Bronchial epithelial cell (primary cell): ENCODE measurements around the gene FAR2. TPM values are rescaled to one million over a fixed set of nuclear protein-coding genes. Genes with fewer than 3 reads are reported as not detected.
A peak's percentile ranks its signal among the peaks of the same experiment; 100 is the strongest.

Experiments
- DNase-seq: peaks from one replicate; pipeline ENCODE4 v3.0.0-alpha.2; 2010; ENCODE audit warnings: low read depth
- FAIRE-seq: peaks from 2 replicates; lab custom pipeline; 2011; peaks lifted over from hg19 to GRCh38; lab: Jason Lieb, UNC
- H3K27me3 ChIP-seq: 2 replicates; pipeline ENCODE4 v1.5.1; 2011; ENCODE audit warnings: low read length; ENCODE audit not compliant: control insufficient read depth, insufficient read depth
- H3K36me3 ChIP-seq: 2 replicates; pipeline ENCODE4 v1.5.1; 2011; ENCODE audit warnings: low read length; ENCODE audit not compliant: control insufficient read depth, insufficient read depth
- H3K4me3 ChIP-seq: 2 replicates; pipeline ENCODE4 v1.5.1; 2011; ENCODE audit warnings: mild to moderate bottlenecking, low read depth, low read length, control low read depth
- CTCF ChIP-seq: IDR thresholded peaks from 2 replicates; pipeline ENCODE4 v1.5.1; 2011; ENCODE audit warnings: mild to moderate bottlenecking, moderate library complexity, low read length, control low read depth, inconsistent platforms; ENCODE audit not compliant: insufficient read depth, severe bottlenecking
- total RNA-seq: library from RNA; depleted of rRNA; stranded (reverse); fragments of >200 nt; gene quantifications from 2 replicates; pipeline ENCODE4 v1.2.1, GENCODE V29; 2014

The FAR2 gene
- total RNA-seq, 1 donor from 2014 or later, result 2.4 TPM

- DNase-seq (no peak), FAIRE-seq (no peak)
- no peak overlapping the region for H3K4me3 ChIP-seq
- TF ChIP-seq CTCF, result no peak
- no peaks in the 10 kb centered on the region for H3K36me3 ChIP-seq
- no peaks in the 10 kb centered on the region for H3K27me3 ChIP-seq
Observed at GRCh38 chr12:29223426-29223825, 74.3 kb downstream of the FAR2 start.

- Histone ChIP-seq H3K36me3 (no peaks in the 10 kb centered on the region), H3K27me3 (no peaks in the 10 kb centered on the region), H3K4me3 (no peak overlapping the region)
- FAIRE-seq (no peak), DNase-seq (no peak)
- no peak for TF ChIP-seq CTCF
Observed at GRCh38 chr12:29223956-29224543, 75.0 kb downstream of the FAR2 start.

- DNase-seq (peak; percentile 13), FAIRE-seq (no peak)
- TF ChIP-seq CTCF, result no peak
- Histone ChIP-seq H3K27me3 (no peaks in the 10 kb centered on the region), H3K4me3 (no peak overlapping the region), H3K36me3 (no peaks in the 10 kb centered on the region)
Observed at GRCh38 chr12:29224572-29224971, 75.5 kb downstream of the FAR2 start.

GRCh38 chr12:29225834-29226233 lies 76.8 kb downstream of the FAR2 start:
- Histone ChIP-seq H3K27me3 (no peaks in the 10 kb centered on the region), H3K4me3 (no peak overlapping the region), H3K36me3 (no peaks in the 10 kb centered on the region)
- no peak for TF ChIP-seq CTCF
- no peak for FAIRE-seq
- no peak for DNase-seq

- TF ChIP-seq CTCF, result no peak
- no peaks in the 10 kb centered on the region for H3K36me3 ChIP-seq
- peak; percentile 53 for DNase-seq
- no peak for FAIRE-seq
- no peaks in the 10 kb centered on the region for H3K27me3 ChIP-seq
- H3K4me3 ChIP-seq, result no peak overlapping the region
Observed at GRCh38 chr12:29226616-29227015, 77.5 kb downstream of the FAR2 start.

- Histone ChIP-seq H3K27me3 (no peaks in the 10 kb centered on the region), H3K4me3 (no peak overlapping the region), H3K36me3 (no peaks in the 10 kb centered on the region)
- DNase-seq (no peak), FAIRE-seq (no peak)
- no peak for TF ChIP-seq CTCF
Observed at GRCh38 chr12:29228474-29229157, 79.5 kb downstream of the FAR2 start.
